Skin of body (tissue), 2 donors: ENCODE results near the gene TENT4A. TPM values are rescaled to one million over a fixed set of nuclear protein-coding genes. Genes with fewer than 3 reads are reported as not detected.
"Not testable (repeated sequence)": the region's sequence is repeated elsewhere in the genome, so short reads cannot be mapped to it uniquely, and the experiment has no call there.

Experiments used
- DNase-seq: peaks from one replicate; lab custom pipeline; 2025; lab: John Stamatoyannopoulos, UW
- total RNA-seq: library from RNA; depleted of rRNA; stranded (reverse); fragments of >200 nt; gene quantifications from one replicate; pipeline ENCODE4 v1.2.3, GENCODE V29; 2014

The TENT4A gene
- 25.1 TPM for total RNA-seq

GRCh38 chr5:6713274-6714225, at the start of gene TENT4A:
Gene TENT4A, plus strand, starts transcription at chr5:6713432. Its CDS starts 552 bp downstream, at chr5:6713984.
- no peak for DNase-seq

- no peak for DNase-seq
Observed at GRCh38 chr5:6666762-6667161, 46.5 kb upstream of the TENT4A start.

- DNase-seq, result no peak
Observed at GRCh38 chr5:6667648-6668047, 45.6 kb upstream of the TENT4A start.

GRCh38 chr5:6668717-6669116, 44.5 kb upstream of the TENT4A start:
- not testable (repeated sequence) for DNase-seq

DNA sequence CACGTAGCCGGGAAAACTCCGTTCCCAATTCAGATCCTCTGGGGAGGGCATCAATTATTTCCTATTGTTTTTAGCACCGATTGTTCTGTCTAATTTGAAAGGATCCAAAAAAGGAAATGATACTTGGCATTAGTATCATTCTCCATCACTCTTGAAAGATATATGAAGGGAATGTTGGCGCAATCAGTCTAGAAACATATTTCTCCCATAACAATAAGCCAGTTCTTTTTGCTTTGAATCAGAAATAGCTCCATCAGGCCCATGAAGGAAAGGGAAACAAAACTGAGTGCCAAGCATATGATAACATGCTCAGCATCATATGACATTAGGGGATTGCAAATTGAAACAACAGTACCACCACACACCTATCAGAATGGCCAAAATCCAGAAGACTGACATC, 40.2 kb upstream of the TENT4A start:
- DNase-seq, result no peak

- no peak for DNase-seq
Observed at GRCh38 chr5:6673963-6674362, 39.3 kb upstream of the TENT4A start.

DNA sequence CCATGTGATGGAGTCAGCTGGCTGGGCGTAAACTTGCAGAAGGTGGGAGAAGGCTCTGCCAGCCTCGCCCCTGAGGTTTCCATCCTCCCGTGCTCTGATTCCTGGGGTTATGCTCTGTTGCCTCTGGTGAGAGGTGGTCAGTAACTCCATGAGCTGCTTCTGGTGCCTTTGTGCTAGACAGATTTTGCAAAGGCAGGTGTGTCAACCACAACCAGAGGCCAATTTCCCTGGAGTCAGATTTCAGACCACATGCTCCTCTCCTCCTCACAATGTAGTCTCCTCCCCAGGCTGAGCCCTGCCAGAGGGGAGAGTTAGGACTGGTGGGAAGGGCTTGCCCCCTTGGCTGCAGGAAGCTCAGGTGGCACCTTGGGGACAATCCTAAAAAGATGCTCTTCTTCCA, 38.8 kb upstream of the TENT4A start:
- DNase-seq, result no peak

- no peak for DNase-seq
Observed at GRCh38 chr5:6674886-6675285, 38.3 kb upstream of the TENT4A start.

DNA sequence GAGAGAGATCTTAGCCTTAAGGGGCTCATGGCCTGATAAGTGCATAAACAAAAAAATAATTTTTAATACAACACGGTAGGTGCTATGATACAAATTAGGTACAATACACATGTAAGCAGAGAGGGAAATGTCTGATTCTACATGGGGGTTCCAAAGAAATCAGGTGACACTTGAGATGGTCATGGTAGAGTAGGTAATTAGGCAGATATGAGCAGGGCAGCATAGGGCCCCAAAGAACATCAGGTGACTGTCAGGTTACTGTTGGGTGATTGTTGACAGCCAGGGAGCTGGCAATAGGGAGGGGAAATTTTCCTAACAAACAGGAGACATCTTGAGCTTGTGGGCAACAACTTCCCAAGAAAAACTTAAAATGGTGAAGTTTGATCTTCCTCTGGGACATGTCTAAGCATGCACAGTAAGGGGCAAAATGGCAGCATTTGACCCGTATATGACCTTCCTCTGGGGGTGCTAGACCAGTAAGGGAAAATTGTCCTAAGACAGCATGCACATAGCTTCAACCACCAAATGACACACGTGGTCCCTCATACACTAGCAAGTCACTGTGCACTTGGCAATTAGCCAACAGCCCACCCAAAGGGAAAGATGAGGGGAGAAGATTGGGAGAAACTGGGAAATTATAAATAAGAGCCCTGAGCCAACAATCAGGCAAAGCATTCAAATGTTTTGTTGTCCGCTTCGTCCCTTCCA, 37.3 kb upstream of the TENT4A start:
- DNase-seq, result no peak

DNA sequence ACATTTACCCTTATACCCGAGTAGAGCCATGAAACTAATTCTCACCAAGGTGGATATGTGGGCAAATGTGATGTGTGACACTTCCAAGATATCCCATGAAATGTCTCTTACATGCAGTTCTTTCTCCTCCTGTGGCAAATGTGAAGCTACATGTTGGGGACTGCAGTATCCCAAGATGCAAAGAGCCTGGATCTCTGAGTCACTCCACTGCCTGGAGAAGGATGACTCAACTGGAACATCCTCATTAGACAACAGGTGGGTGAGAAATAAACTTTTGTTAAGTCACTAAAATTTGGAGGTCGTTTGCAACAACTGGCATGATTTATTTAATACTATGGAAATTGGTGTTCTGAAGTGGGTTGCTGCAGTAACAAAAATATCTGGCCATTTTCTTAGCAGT, 36.5 kb upstream of the TENT4A start:
- DNase-seq, result no peak

GRCh38 chr5:6678385-6678784, 34.8 kb upstream of the TENT4A start:
- DNase-seq, result no peak

- no peak for DNase-seq
Observed at GRCh38 chr5:6680922-6681321, 32.3 kb upstream of the TENT4A start.

DNA sequence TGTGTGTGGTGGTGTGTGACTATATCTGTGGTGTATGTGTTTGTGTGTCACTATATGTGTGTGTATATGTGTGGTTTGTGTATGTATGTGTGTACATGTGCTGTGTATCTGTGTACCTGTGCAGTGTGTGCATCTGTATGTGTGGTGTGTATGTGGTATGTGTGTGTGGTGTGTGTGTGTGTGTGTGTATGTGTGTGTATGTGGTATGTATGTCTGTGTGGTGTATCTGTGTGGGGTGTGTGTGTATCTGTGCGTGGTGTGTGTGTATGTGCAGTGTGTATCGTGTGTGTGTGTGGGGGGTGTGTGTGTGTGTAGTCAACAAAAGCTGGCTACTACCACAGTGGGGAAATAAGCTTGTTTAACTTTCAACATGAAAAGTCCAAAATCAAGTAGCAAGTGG, 31.6 kb upstream of the TENT4A start:
- DNase-seq, result no peak

- no peak for DNase-seq
Observed at GRCh38 chr5:6682239-6682638, 31.0 kb upstream of the TENT4A start.

GRCh38 chr5:6683241-6683640, 30.0 kb upstream of the TENT4A start:
- no peak for DNase-seq

GRCh38 chr5:6684075-6684474, 29.2 kb upstream of the TENT4A start:
- no peak for DNase-seq

GRCh38 chr5:6686501-6686900, 26.7 kb upstream of the TENT4A start:
- no peak for DNase-seq

GRCh38 chr5:6686915-6687409, 26.3 kb upstream of the TENT4A start:
- DNase-seq, result peak; percentile 19

- no peak for DNase-seq
Observed at GRCh38 chr5:6687505-6687904, 25.7 kb upstream of the TENT4A start.

DNA sequence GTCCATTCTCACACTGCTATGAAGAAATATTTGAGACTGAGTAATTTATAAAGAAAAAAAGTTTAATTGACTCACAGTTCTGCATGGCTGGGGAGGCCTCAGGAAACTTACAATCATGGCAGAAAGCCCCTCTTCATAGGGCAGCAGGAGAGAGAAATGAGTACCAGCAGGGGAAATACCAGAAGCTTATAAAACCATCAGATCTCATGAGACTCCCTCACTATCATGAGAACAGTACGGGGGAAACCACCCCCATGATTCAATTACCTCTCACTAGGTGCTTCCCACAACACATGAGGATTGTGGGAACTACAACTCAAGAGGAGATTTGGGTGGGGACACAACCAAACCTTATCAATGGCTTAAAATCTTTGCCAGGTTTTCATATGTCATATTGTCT, 20.3 kb upstream of the TENT4A start:
- no peak for DNase-seq

DNA sequence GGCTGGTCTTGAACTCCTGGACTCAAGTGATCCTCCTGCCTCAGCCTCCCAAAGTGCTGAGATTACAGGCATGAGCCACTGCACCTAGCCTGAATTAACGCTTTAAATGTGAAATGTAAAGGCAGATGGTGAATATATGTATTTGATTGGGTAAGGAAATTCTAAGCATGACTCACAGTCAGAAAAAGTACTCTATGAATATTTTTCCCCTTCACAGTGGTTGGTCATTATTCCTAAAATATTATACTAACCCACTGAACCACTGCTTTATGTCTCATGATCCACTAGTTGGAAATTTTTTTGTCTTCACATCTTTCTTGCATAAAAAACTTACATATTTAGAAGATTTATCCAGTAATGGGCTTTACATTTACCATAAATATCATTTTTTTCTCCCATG, 14.5 kb upstream of the TENT4A start:
- no peak for DNase-seq

DNA sequence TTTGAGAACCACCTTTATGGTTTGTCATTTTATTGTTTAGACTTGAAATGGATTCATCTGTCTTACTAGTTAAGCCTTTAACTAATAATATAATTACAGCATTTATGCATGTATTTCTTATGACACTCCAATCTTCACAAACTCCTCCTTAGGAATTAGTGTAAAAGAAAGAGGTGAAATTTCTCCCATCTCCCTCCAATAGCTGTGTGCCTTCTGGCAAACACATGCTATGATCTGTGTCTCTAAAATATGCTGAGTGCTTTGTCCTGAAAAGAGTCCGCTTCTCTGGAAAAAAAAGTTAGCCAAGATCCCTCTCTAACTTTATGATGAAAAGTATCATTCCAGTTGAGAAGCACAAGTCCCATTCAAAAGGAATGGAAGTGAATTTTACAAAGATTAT, 13.9 kb upstream of the TENT4A start:
- no peak for DNase-seq
